Measurements from ENCODE around the gene AKAP7. TPM values are rescaled to one million over a fixed set of nuclear protein-coding genes. Genes with fewer than 3 reads are reported as not detected.

Gene AKAP7
- polyA plus RNA-seq, 1 of the 3 experiments (the other 2 are of a cell fraction): 0.58 TPM

GRCh38 chr6:131227158-131227543 is 91.9 kb downstream of the AKAP7 start (continued):
- TF ChIP-seq ZBTB33 (IDR thresholded peaks at IDR 0.05; ENCODE audit: borderline replicate concordance, low read depth) (no peak), RXRA (IDR thresholded peaks at IDR 0.05; ENCODE audit: borderline replicate concordance, low read depth) (no peak), YY1 (IDR thresholded peaks at IDR 0.05; ENCODE audit: low read depth) (no peak)

GRCh38 chr6:131231103-131231502 is 95.8 kb downstream of the AKAP7 start:
- ChIA-PET POLR2A (no interaction called here), CTCF (no interaction called here)

More at GRCh38 chr6:131231103-131231502, 95.8 kb downstream of the AKAP7 start:
- TF ChIP-seq FOXJ3 (CRISPR knock-in tag; IDR thresholded peaks at IDR 0.05) (no peak), EZH2phosphoT487 (IDR thresholded peaks at IDR 0.05; ENCODE audit: borderline replicate concordance, low read depth) (no peak), NRF1 (IDR thresholded peaks at IDR 0.05; ENCODE audit: low read depth, low read length) (no peak), MAX (IDR thresholded peaks at IDR 0.05; ENCODE audit: low read depth) (no peak), FOSL2 (IDR thresholded peaks at IDR 0.05; ENCODE audit: borderline replicate concordance, low read depth) (no peak), TAF1 (IDR thresholded peaks at IDR 0.05; ENCODE audit: borderline replicate concordance, low read depth, low read length) (no peak), GABPA (IDR thresholded peaks at IDR 0.05; ENCODE audit: low read depth) (no peak), RFX5 (IDR thresholded peaks at IDR 0.05; ENCODE audit: low read length) (no peak), TEAD4 (IDR thresholded peaks at IDR 0.05; ENCODE audit: borderline replicate concordance, insufficient read depth) (no peak), MEF2A (IDR thresholded peaks at IDR 0.05; ENCODE audit: borderline replicate concordance, low read depth) (no peak), SIN3A (IDR thresholded peaks at IDR 0.05; ENCODE audit: borderline replicate concordance, low read depth, low read length) (no peak), JUND (IDR thresholded peaks at IDR 0.05) (no peak), NFIC (IDR thresholded peaks at IDR 0.05; ENCODE audit: borderline replicate concordance) (no peak), EP300 (IDR thresholded peaks at IDR 0.05; ENCODE audit: borderline replicate concordance in 1 of 2, low read depth in 1 of 2, low read length in 1 of 2) (no peak), REST (IDR thresholded peaks at IDR 0.05; ENCODE audit: low read depth, low read length) (no peak), POLR2AphosphoS5 (IDR thresholded peaks at IDR 0.05; ENCODE audit: low read depth, low read length) (no peak), RXRA (IDR thresholded peaks at IDR 0.05; ENCODE audit: borderline replicate concordance, low read depth) (no peak)
- H3K36me3 ChIP-seq (replicated peaks in 1 of 2; ENCODE audit: control insufficient read depth in 1 of 2, insufficient read depth in 2 of 2, low read length in 1 of 2): no peaks in the 10 kb centered on the region
- H3K9ac ChIP-seq: no peak overlapping the region
- H3K9me2 ChIP-seq: no peaks in the 10 kb centered on the region
- H3K27ac ChIP-seq (ENCODE audit: low read depth in 2 of 2, low read length in 1 of 2): no peak overlapping the region
- no peak overlapping the region for H3K4me2 ChIP-seq
- H3K9me3 ChIP-seq: no peaks in the 10 kb centered on the region
- H2AFZ ChIP-seq (ENCODE audit: low read depth): no peak overlapping the region
- H3K4me1 ChIP-seq (ENCODE audit: control insufficient read depth in 1 of 2, insufficient read depth in 2 of 2, low read depth in 1 of 2, low read length in 1 of 2): peaks cover 0 to 7% of the 10 kb centered on the region in 2 experiments; a peak in 1 of 4 replicates
- 13% methylated on average over 2 of the region's 2 CpGs for WGBS (ENCODE audit: low lambda C conversion rate)
- no peaks in the 10 kb centered on the region for H3K27me3 ChIP-seq (ENCODE audit: insufficient read depth)
- H3F3A ChIP-seq (replicated peaks; ENCODE audit: insufficient read depth): no peaks in the 10 kb centered on the region
- H3K79me2 ChIP-seq (ENCODE audit: insufficient read depth): no peaks in the 10 kb centered on the region
- H3K4me3 ChIP-seq (ENCODE audit: low read depth in 2 of 2, low read length in 1 of 2): no peak overlapping the region
- DNase-seq: no peak
- no peaks in the 10 kb centered on the region for H4K20me1 ChIP-seq (ENCODE audit: insufficient read depth)
